ENCODE results near the gene MAGI1. TPM values are rescaled to one million over a fixed set of nuclear protein-coding genes. Genes with fewer than 3 reads are reported as not detected.
"Not testable (repeated sequence)": the region's sequence is repeated elsewhere in the genome, so short reads cannot be mapped to it uniquely, and the experiment has no call there.

MAGI1 gene
- total and polyA plus RNA-seq, 2 experiments from 2014 or later = 33.9 to 87.0 TPM

DNA sequence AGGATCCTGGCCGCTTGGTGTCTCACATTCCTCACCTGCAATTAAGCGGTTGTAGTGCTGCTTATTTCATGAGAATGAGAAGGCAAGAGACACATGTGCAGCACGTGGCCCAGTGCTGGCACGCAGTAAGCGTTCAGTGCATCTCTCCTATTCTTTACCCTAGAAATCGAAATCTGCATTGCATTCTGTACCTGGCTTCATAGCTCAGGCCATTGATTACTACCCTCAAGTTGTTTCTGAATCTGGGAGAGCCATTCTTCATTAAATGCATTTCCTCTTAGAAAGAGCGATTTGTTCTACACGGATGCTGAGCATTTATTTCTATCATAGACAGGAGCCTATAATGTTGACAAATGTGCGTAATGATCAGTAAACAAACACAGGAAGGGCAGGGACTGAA, 168.9 kb downstream of the MAGI1 start:
- Histone ChIP-seq H3K36me3 (no peaks in the 10 kb centered on the region), H3K4me3 (no peak overlapping the region), H3K27me3 (no peaks in the 10 kb centered on the region), H3K9me3 (ENCODE audit: low read depth) (no peaks in the 10 kb centered on the region), H3K4me1 (ENCODE audit: low read depth) (no peaks in the 10 kb centered on the region), H3K27ac (no peak overlapping the region)
- DNase-seq (ENCODE audit: low read depth in 1 of 2, low spot score in 1 of 2) = no peak
- TF ChIP-seq, protein P1, sequence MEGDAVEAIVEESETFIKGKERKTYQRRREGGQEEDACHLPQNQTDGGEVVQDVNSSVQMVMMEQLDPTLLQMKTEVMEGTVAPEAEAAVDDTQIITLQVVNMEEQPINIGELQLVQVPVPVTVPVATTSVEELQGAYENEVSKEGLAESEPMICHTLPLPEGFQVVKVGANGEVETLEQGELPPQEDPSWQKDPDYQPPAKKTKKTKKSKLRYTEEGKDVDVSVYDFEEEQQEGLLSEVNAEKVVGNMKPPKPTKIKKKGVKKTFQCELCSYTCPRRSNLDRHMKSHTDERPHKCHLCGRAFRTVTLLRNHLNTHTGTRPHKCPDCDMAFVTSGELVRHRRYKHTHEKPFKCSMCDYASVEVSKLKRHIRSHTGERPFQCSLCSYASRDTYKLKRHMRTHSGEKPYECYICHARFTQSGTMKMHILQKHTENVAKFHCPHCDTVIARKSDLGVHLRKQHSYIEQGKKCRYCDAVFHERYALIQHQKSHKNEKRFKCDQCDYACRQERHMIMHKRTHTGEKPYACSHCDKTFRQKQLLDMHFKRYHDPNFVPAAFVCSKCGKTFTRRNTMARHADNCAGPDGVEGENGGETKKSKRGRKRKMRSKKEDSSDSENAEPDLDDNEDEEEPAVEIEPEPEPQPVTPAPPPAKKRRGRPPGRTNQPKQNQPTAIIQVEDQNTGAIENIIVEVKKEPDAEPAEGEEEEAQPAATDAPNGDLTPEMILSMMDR (IDR thresholded peaks at IDR 0.05; ENCODE audit: low read depth, low read length) = no peak

DNA sequence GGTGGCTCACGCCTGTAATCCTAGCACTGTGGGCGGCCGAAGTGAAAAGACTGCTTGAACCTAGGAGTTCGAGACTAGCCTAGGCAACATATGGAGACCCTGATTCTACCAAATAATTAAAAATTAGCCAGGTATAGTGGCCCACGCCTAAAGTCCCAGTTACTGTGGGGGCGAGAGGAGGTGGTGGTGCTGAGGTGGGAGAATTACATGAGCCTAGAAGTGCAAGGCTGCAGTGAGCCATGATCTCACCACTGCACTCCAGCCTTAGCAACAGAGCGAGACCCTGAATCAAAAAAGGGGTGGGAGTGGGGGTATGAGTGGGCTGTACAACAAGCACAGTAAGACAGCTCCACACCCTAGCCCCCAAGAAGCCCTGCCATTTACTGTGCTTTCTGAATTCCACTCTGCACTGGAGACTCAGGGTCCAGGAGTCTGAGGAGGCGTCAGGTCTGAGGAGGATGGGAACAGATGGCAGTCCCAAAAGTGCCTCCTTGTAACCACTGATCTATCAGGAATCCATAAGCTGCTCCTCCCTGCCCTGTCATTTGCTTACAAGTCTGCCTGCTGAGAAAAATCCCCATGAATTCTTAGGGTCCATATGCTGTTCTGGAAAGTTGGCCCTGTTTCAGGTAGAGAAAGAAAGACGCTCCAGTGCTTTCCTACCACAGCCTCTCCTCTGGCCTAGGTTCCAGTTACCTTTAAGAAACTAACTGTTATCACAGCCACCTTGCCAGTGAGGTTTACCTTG, 171.1 kb downstream of the MAGI1 start:
- no peak overlapping the region for H3K4me3 ChIP-seq
- H3K4me1 ChIP-seq (ENCODE audit: low read depth) = no peaks in the 10 kb centered on the region
- H3K36me3 ChIP-seq = no peaks in the 10 kb centered on the region
- no peaks in the 10 kb centered on the region for H3K27me3 ChIP-seq
- H3K9me3 ChIP-seq (ENCODE audit: low read depth) = no peaks in the 10 kb centered on the region
- H3K27ac ChIP-seq = no peak overlapping the region
- TF ChIP-seq, protein P1 (IDR thresholded peaks at IDR 0.05; ENCODE audit: low read depth, low read length) = no peak
- DNase-seq (ENCODE audit: low read depth in 1 of 2, low spot score in 1 of 2) = no peak

DNA sequence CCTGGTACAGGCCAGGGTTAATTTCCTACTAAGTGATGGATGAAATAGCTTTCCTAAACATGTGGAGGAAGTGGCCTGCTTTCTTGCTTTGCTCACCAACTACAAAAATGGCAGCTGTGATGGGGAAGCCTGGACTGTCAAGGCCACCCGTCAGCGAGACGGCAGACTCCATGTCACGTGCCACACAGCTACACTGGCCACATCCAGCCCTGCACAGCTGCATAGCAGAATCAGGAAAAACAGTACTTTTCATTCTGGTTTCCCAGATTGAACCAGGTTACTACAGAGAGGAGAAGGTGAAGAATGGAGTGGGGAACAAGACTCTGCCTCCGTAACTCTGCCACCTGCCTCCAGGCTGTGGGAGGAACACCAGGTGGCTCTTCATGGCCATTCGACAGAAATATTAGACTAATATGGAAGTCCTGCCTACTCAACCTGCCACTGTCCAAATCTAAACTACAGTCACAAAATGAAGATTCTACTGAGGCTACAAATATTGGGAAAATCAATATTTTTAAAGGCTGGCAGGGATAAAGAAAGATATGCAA, 174.3 kb downstream of the MAGI1 start:
- no peak for DNase-seq (ENCODE audit: low read depth in 1 of 2, low spot score in 1 of 2)
- H3K27ac ChIP-seq = no peak overlapping the region
- TF ChIP-seq, protein P1 (IDR thresholded peaks at IDR 0.05; ENCODE audit: low read depth, low read length) = no peak
- H3K27me3 ChIP-seq = no peaks in the 10 kb centered on the region
- H3K4me3 ChIP-seq = no peak overlapping the region
- H3K9me3 ChIP-seq (ENCODE audit: low read depth) = no peaks in the 10 kb centered on the region
- H3K4me1 ChIP-seq (ENCODE audit: low read depth) = peaks cover 7% of the 10 kb centered on the region
- H3K36me3 ChIP-seq = no peaks in the 10 kb centered on the region

DNA sequence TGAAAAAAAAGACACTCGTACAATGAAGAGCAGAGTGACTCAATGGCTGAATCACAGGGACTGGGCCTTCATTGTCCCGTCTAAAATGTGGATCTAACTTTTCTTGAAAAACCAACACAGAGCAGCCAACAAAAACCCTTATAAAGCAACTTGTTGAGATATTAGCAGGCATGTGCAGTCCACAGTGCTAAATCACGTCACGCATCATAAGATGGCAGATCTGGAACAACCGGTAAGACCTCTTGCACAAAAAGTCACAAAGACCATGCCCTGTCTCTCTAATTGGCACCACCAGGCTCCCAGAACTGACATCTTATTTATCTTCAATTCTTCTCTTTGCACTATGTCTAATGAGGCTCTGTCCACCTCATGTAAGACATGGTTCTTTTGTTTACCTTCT, 177.0 kb downstream of the MAGI1 start:
- TF ChIP-seq, protein P1 (IDR thresholded peaks at IDR 0.05; ENCODE audit: low read depth, low read length) = no peak
- no peak overlapping the region for H3K27ac ChIP-seq
- DNase-seq (ENCODE audit: low read depth in 1 of 2, low spot score in 1 of 2) = no peak
- H3K9me3 ChIP-seq (ENCODE audit: low read depth) = no peaks in the 10 kb centered on the region
- no peaks in the 10 kb centered on the region for H3K27me3 ChIP-seq
- no peaks in the 10 kb centered on the region for H3K36me3 ChIP-seq
- peaks cover 15% of the 10 kb centered on the region for H3K4me1 ChIP-seq (ENCODE audit: low read depth)
- H3K4me3 ChIP-seq = no peak overlapping the region

DNA sequence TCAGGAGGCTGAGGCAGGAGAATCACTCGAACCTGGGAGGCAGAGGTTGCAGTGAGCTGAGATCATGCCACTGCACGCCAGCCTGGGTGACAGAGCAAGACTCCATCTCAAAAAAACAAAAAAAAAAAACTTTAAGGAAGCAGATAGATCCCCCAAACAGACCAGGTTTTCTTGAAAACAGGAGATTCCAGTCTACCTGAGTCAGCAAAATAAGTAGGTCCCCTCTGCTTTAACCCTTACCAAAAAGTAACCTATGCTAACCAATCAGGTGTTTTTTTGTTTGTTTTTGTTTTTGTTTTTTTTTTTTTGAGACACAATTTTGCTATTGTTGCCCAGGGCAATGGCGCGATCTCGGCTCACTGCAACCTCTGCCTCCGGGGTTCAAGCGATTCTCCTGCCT, 179.1 kb downstream of the MAGI1 start:
- not testable (repeated sequence) for H3K36me3 ChIP-seq; H3K9me3 ChIP-seq (ENCODE audit: low read depth); DNase-seq (ENCODE audit: low read depth in 1 of 2, low spot score in 1 of 2); H3K4me3 ChIP-seq; H3K27me3 ChIP-seq; H3K27ac ChIP-seq
- peaks cover 15% of the 10 kb centered on the region for H3K4me1 ChIP-seq (ENCODE audit: low read depth)

DNA sequence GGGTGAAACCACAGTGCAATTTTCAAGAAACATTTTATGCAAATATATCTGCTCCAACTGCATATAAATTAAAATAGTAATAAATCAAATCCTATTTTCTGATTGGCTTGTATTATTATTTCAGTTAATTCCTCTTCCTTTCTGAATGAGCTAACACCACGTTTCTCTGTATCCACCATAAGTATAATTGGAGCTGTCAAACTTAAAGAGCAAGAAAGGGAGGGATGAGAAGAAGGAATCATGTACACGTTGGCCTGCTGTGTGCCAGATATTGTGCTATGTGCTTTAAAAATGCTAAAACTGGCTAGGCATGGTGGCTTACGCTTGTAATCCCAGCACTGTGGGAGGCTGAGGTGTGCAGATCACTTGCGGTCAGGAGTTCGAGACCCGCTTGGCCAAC, 180.0 kb downstream of the MAGI1 start:
- Histone ChIP-seq H3K9me3 (ENCODE audit: low read depth) (no peaks in the 10 kb centered on the region), H3K27me3 (no peaks in the 10 kb centered on the region)
- TF ChIP-seq, protein P1 (IDR thresholded peaks at IDR 0.05; ENCODE audit: low read depth, low read length) = no peak

More for the DNA sequence above, 180.0 kb downstream of the MAGI1 start:
- Histone ChIP-seq H3K4me1 (ENCODE audit: low read depth) (peaks cover 15% of the 10 kb centered on the region), H3K36me3 (no peaks in the 10 kb centered on the region), H3K27ac (no peak overlapping the region), H3K4me3 (no peak overlapping the region)
- no peak for DNase-seq (ENCODE audit: low read depth in 1 of 2, low spot score in 1 of 2)
